Activated naive CD4-positive, alpha-beta T cell treated with Interleukin-2 at 50 U/mL for 16 hours (primary cell): ENCODE data around the gene CTNND2.
"Not testable (repeated sequence)": the region's sequence is repeated elsewhere in the genome, so short reads cannot be mapped to it uniquely, and the experiment has no call there.

Source experiments
- DNase-seq: peaks from one replicate; pipeline ENCODE4 v3.0.0-alpha.2; 2020

CTNND2 gene

GRCh38 chr5:11052871-11053270 is 851.4 kb downstream of the CTNND2 start:
- no peak for DNase-seq

- no peak for DNase-seq
Observed at GRCh38 chr5:11050596-11051304, 853.5 kb downstream of the CTNND2 start.

GRCh38 chr5:11048760-11049159 is 855.5 kb downstream of the CTNND2 start:
- no peak for DNase-seq

GRCh38 chr5:11047625-11048024 is 856.6 kb downstream of the CTNND2 start:
- no peak for DNase-seq

GRCh38 chr5:11047030-11047429 is 857.2 kb downstream of the CTNND2 start:
- DNase-seq, result no peak

- DNase-seq, result no peak
Observed at GRCh38 chr5:11046160-11046559, 858.1 kb downstream of the CTNND2 start.

GRCh38 chr5:11045411-11045810 is 858.8 kb downstream of the CTNND2 start:
- no peak for DNase-seq

GRCh38 chr5:11044581-11044980 is 859.7 kb downstream of the CTNND2 start:
- DNase-seq, result no peak

GRCh38 chr5:11043881-11044280 is 860.4 kb downstream of the CTNND2 start:
- no peak for DNase-seq

GRCh38 chr5:11040345-11040744 is 863.9 kb downstream of the CTNND2 start:
- DNase-seq, result no peak

- no peak for DNase-seq
Observed at GRCh38 chr5:11038772-11039171, 865.5 kb downstream of the CTNND2 start.

GRCh38 chr5:11037941-11038340 is 866.3 kb downstream of the CTNND2 start:
- no peak for DNase-seq

- no peak for DNase-seq
Observed at GRCh38 chr5:11037080-11037479, 867.2 kb downstream of the CTNND2 start.

GRCh38 chr5:11030671-11031070 is 873.6 kb downstream of the CTNND2 start:
- DNase-seq, result no peak

GRCh38 chr5:11027660-11028059 is 876.6 kb downstream of the CTNND2 start:
- no peak for DNase-seq

- DNase-seq, result no peak
Observed at GRCh38 chr5:11026543-11026942, 877.7 kb downstream of the CTNND2 start.

GRCh38 chr5:11023945-11024344 is 880.3 kb downstream of the CTNND2 start:
- no peak for DNase-seq

GRCh38 chr5:11013793-11014192 is 890.5 kb downstream of the CTNND2 start:
- no peak for DNase-seq

- DNase-seq, result no peak
Observed at GRCh38 chr5:11012295-11012694, 892.0 kb downstream of the CTNND2 start.

- no peak for DNase-seq
Observed at GRCh38 chr5:11010429-11011210, 893.6 kb downstream of the CTNND2 start.

- no peak for DNase-seq
Observed at GRCh38 chr5:11009576-11009975, 894.7 kb downstream of the CTNND2 start.

- DNase-seq, result no peak
Observed at GRCh38 chr5:11007269-11007870, 896.9 kb downstream of the CTNND2 start.

- not testable (repeated sequence) for DNase-seq
Observed at GRCh38 chr5:11004523-11004922, 899.7 kb downstream of the CTNND2 start.
